NCI-H128 (cell line): ENCODE measurements around the gene GIMAP8.
"Not testable (repeated sequence)": the region's sequence is repeated elsewhere in the genome, so short reads cannot be mapped to it uniquely, and the experiment has no call there.

Experiments
- DNase-seq: peaks from one replicate; lab custom pipeline; 2025; ENCODE audit not compliant: unreplicated experiment; lab: John Stamatoyannopoulos, UW

Gene GIMAP8

GRCh38 chr7:150434240-150434639 is 16.2 kb upstream of the GIMAP8 start:
- DNase-seq = no peak

GRCh38 chr7:150435047-150435389 is 15.4 kb upstream of the GIMAP8 start:
- DNase-seq = no peak

- DNase-seq = no peak
These were observed 14.9 kb upstream of the GIMAP8 start for GRCh38 chr7:150435390-150436073.

- no peak for DNase-seq
These were observed 10.5 kb upstream of the GIMAP8 start for GRCh38 chr7:150439967-150440366.

GRCh38 chr7:150441524-150441923 is 8.9 kb upstream of the GIMAP8 start:
- no peak for DNase-seq

GRCh38 chr7:150442811-150443210 is 7.6 kb upstream of the GIMAP8 start:
- DNase-seq = no peak

- no peak for DNase-seq
These were observed 6.5 kb upstream of the GIMAP8 start for GRCh38 chr7:150443793-150444540.

- DNase-seq = no peak
These were observed 5.6 kb upstream of the GIMAP8 start for GRCh38 chr7:150444674-150445365.

GRCh38 chr7:150446288-150446938 is 4.0 kb upstream of the GIMAP8 start:
- no peak for DNase-seq

GRCh38 chr7:150447966-150448788 is 2.3 kb upstream of the GIMAP8 start:
- DNase-seq = no peak

- peak; percentile 74 for DNase-seq
These were observed 1.7 kb upstream of the GIMAP8 start for GRCh38 chr7:150448789-150449147.

- no peak for DNase-seq
These were observed 1.1 kb upstream of the GIMAP8 start for GRCh38 chr7:150449206-150449952.

GRCh38 chr7:150451097-150451793 is 815 bp downstream of the GIMAP8 start:
- DNase-seq = peak; percentile 31

GRCh38 chr7:150451833-150452461 is 1.5 kb downstream of the GIMAP8 start:
- no peak for DNase-seq

- DNase-seq = no peak
These were observed 2.8 kb downstream of the GIMAP8 start for GRCh38 chr7:150453181-150453580.

GRCh38 chr7:150453892-150454291 is 3.5 kb downstream of the GIMAP8 start:
- DNase-seq = no peak

- DNase-seq = not testable (repeated sequence)
These were observed 6.6 kb downstream of the GIMAP8 start for GRCh38 chr7:150457064-150457463.

- DNase-seq = no peak
These were observed 7.8 kb downstream of the GIMAP8 start for GRCh38 chr7:150458235-150458634.

- DNase-seq = no peak
These were observed 8.3 kb downstream of the GIMAP8 start for GRCh38 chr7:150458756-150459155.
